ENCODE measurements around the gene CUL4A.

- TF ChIP-seq KDM2B (CRISPR knock-in tag; IDR thresholded peaks at IDR 0.05): no peak
- TF ChIP-seq, protein P1, sequence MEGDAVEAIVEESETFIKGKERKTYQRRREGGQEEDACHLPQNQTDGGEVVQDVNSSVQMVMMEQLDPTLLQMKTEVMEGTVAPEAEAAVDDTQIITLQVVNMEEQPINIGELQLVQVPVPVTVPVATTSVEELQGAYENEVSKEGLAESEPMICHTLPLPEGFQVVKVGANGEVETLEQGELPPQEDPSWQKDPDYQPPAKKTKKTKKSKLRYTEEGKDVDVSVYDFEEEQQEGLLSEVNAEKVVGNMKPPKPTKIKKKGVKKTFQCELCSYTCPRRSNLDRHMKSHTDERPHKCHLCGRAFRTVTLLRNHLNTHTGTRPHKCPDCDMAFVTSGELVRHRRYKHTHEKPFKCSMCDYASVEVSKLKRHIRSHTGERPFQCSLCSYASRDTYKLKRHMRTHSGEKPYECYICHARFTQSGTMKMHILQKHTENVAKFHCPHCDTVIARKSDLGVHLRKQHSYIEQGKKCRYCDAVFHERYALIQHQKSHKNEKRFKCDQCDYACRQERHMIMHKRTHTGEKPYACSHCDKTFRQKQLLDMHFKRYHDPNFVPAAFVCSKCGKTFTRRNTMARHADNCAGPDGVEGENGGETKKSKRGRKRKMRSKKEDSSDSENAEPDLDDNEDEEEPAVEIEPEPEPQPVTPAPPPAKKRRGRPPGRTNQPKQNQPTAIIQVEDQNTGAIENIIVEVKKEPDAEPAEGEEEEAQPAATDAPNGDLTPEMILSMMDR (IDR thresholded peaks at IDR 0.05 in 2 of 3, conservative IDR thresholded peaks at IDR 0.05 in 1 of 3; ENCODE audit: insufficient read depth in 2 of 3, low read depth in 1 of 3, low read length in 3 of 3): no peak
- TF ChIP-seq SREBF2 (CRISPR knock-in tag; IDR thresholded peaks at IDR 0.05): no peak
- TF ChIP-seq POLR2AphosphoS5 (IDR thresholded peaks at IDR 0.05; ENCODE audit: control insufficient read depth, insufficient read depth, low read depth, low read length): no peak
- TF ChIP-seq, protein P2, sequence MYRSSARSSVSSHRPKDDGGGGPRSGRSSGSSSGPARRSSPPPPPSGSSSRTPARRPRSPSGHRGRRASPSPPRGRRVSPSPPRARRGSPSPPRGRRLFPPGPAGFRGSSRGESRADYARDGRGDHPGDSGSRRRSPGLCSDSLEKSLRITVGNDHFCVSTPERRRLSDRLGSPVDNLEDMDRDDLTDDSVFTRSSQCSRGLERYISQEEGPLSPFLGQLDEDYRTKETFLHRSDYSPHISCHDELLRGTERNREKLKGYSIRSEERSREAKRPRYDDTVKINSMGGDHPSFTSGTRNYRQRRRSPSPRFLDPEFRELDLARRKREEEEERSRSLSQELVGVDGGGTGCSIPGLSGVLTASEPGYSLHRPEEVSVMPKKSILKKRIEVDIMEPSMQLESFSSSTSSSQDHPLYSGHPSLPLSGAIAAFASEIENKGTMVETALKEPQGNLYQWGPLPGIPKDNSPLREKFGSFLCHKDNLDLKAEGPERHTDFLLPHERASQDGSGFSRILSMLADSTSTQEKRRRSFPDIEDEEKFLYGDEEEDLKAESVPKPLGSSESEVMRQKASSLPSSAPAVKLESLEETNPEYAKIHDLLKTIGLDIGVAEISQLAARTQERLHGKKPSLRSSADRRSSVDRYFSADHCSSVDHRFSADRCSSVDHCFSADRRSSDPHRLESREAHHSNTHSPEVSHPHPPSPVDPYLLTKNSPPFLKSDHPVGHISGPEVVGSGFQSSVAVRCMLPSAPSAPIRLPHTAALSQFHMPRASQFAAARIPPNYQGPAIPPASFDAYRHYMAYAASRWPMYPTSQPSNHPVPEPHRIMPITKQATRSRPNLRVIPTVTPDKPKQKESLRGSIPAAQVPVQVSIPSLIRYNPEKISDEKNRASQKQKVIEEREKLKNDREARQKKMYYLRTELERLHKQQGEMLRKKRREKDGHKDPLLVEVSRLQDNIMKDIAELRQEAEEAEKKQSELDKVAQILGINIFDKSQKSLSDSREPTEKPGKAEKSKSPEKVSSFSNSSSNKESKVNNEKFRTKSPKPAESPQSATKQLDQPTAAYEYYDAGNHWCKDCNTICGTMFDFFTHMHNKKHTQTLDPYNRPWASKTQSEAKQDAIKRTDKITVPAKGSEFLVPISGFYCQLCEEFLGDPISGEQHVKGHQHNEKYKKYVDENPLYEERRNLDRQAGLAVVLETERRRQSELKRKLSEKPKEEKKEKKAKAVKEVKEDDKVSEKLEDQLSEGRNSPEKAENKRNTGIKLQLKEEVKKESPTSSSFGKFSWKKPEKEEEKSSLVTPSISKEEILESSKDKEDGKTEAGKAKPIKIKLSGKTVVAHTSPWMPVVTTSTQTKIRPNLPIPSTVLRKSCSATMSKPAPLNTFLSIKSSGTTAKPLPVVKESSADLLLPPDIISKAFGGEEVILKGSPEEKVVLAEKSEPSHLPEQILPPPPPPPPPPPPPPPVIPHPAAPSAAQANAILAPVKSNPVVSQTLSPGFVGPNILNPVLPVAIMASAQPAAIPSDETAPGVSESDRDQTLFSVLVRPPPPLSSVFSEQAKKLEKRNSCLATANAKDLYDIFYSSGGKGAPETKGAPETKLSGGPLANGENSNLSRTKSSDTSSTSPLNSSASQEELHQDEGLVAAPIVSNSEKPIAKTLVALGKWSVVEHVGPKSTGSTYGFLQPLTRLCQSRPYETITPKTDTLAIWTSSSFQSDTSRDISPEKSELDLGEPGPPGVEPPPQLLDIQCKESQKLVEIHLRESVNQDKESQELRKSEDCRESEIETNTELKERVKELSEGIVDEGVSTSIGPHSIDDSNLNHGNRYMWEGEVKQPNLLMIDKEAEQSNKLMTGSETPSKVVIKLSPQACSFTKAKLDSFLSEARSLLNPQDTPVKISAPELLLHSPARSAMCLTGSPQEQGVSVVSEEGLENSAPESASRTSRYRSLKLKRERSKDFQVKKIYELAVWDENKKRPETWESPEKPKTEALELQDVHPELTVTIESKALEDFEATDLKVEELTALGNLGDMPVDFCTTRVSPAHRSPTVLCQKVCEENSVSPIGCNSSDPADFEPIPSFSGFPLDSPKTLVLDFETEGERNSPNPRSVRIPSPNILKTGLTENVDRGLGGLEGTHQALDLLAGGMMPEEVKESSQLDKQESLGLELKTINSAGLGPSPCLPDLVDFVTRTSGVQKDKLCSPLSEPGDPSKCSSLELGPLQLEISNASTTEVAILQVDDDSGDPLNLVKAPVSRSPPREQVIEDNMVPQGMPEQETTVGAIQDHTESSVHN (IDR thresholded peaks at IDR 0.05; ENCODE audit: borderline replicate concordance in 1 of 2, low read depth in 1 of 2): no peak
These were observed 49.7 kb upstream of the CUL4A start for GRCh38 chr13:113159701-113160100.

Data from K562 (cell line).